ENCODE measurements around the gene KLHDC10. TPM values are rescaled to one million over a fixed set of nuclear protein-coding genes. Genes with fewer than 3 reads are reported as not detected.

KLHDC10 gene
- total and polyA plus RNA-seq, 2 experiments from 2014 or later: 5.5 to 14.7 TPM

GRCh38 chr7:130118801-130119200, 48.5 kb downstream of the KLHDC10 start:
- Histone ChIP-seq H3K27me3 (ENCODE audit: insufficient read depth) (no peaks in the 10 kb centered on the region), H3K4me2 (no peak overlapping the region), H3K9me2 (ENCODE audit: insufficient read depth) (no peaks in the 10 kb centered on the region), H3K36me3 (ENCODE audit: insufficient read depth) (no peaks in the 10 kb centered on the region; the same call in 1 of the 2 replicates), H3K27ac (ENCODE audit: low read depth) (no peak overlapping the region), H3K79me2 (replicated peaks; ENCODE audit: insufficient read depth) (no peaks in the 10 kb centered on the region), H2AFZ (no peak overlapping the region), H3F3A (replicated peaks; ENCODE audit: low read depth) (no peaks in the 10 kb centered on the region), H3K4me3 (no peak overlapping the region), H3K4me1 (ENCODE audit: insufficient read depth) (no peaks in the 10 kb centered on the region), H4K20me1 (replicated peaks; ENCODE audit: insufficient read depth) (no peaks in the 10 kb centered on the region)
- TF ChIP-seq ZNF331 (CRISPR knock-in tag; IDR thresholded peaks at IDR 0.05; ENCODE audit: low read depth): no peak
- no peak for TF ChIP-seq NANOG (IDR thresholded peaks at IDR 0.05; ENCODE audit: borderline replicate concordance)
- H3K27ac Mint-ChIP-seq: no peak overlapping the region
- ATAC-seq (no peak), DNase-seq (ENCODE audit: low spot score) (no peak)
- no peaks in the 10 kb centered on the region for H3K9me3 Mint-ChIP-seq
- H3K27me3 Mint-ChIP-seq (ENCODE audit: insufficient read depth, low read depth, poor library complexity): no peaks in the 10 kb centered on the region
- H3K4me1 Mint-ChIP-seq: no peaks in the 10 kb centered on the region
- H3K36me3 Mint-ChIP-seq (ENCODE audit: low read depth): peaks cover 23% of the 10 kb centered on the region
- H3K4me3 Mint-ChIP-seq: no peak overlapping the region

GRCh38 chr7:130123501-130123900, 53.2 kb downstream of the KLHDC10 start:
- H3K36me3 ChIP-seq (ENCODE audit: insufficient read depth): no peaks in the 10 kb centered on the region; the same call in none of the 2 replicates
- no peaks in the 10 kb centered on the region for H3K9me2 ChIP-seq (ENCODE audit: insufficient read depth)
- Mint-ChIP-seq H3K27me3 (ENCODE audit: insufficient read depth, low read depth, poor library complexity) (no peaks in the 10 kb centered on the region), H3K4me3 (no peak overlapping the region), H3K36me3 (ENCODE audit: low read depth) (peaks cover 20% of the 10 kb centered on the region), H3K4me1 (no peaks in the 10 kb centered on the region), H3K27ac (no peak overlapping the region), H3K9me3 (no peaks in the 10 kb centered on the region)
- H3K27me3 ChIP-seq (ENCODE audit: insufficient read depth): no peaks in the 10 kb centered on the region
- no peak overlapping the region for H3K4me3 ChIP-seq
- H2AFZ ChIP-seq: no peak overlapping the region
- H3K79me2 ChIP-seq (replicated peaks; ENCODE audit: insufficient read depth): no peaks in the 10 kb centered on the region
- TF ChIP-seq POLR2AphosphoS5 (IDR thresholded peaks at IDR 0.05; ENCODE audit: low read depth) (no peak), NANOG (IDR thresholded peaks at IDR 0.05; ENCODE audit: borderline replicate concordance) (no peak), STAT1 (IDR thresholded peaks at IDR 0.05; ENCODE audit: unreplicated experiment) (no peak), ZNF114 (CRISPR knock-in tag; IDR thresholded peaks at IDR 0.05) (no peak)
- H3K4me1 ChIP-seq (ENCODE audit: insufficient read depth): no peaks in the 10 kb centered on the region
- no peak overlapping the region for H3K27ac ChIP-seq (ENCODE audit: low read depth)
- H4K20me1 ChIP-seq (replicated peaks; ENCODE audit: insufficient read depth): no peaks in the 10 kb centered on the region; the same call in 1 of the 2 replicates
- no peak overlapping the region for H3K4me2 ChIP-seq
- no peaks in the 10 kb centered on the region for H3F3A ChIP-seq (replicated peaks; ENCODE audit: low read depth)
- ATAC-seq: no peak
- DNase-seq (ENCODE audit: low spot score): no peak

- H3K4me3 Mint-ChIP-seq: no peak overlapping the region
- no peak for ATAC-seq
- no peaks in the 10 kb centered on the region for H3K4me1 Mint-ChIP-seq
- no peaks in the 10 kb centered on the region for H3K9me3 Mint-ChIP-seq
- Histone ChIP-seq H3F3A (replicated peaks; ENCODE audit: low read depth) (no peaks in the 10 kb centered on the region), H3K36me3 (ENCODE audit: insufficient read depth) (no peaks in the 10 kb centered on the region; the same call in none of the 2 replicates), H3K9me2 (ENCODE audit: insufficient read depth) (no peaks in the 10 kb centered on the region), H3K4me1 (ENCODE audit: insufficient read depth) (no peaks in the 10 kb centered on the region), H3K27me3 (ENCODE audit: insufficient read depth) (no peaks in the 10 kb centered on the region), H3K27ac (ENCODE audit: low read depth) (no peak overlapping the region), H3K4me3 (no peak overlapping the region), H3K79me2 (replicated peaks; ENCODE audit: insufficient read depth) (no peaks in the 10 kb centered on the region), H3K4me2 (no peak overlapping the region), H4K20me1 (replicated peaks; ENCODE audit: insufficient read depth) (no peaks in the 10 kb centered on the region; the same call in 1 of the 2 replicates), H2AFZ (no peak overlapping the region)
- H3K27me3 Mint-ChIP-seq (ENCODE audit: insufficient read depth, low read depth, poor library complexity): no peaks in the 10 kb centered on the region
- H3K36me3 Mint-ChIP-seq (ENCODE audit: low read depth): peaks cover 25% of the 10 kb centered on the region; the same call in 2 of the 3 replicates
- no peak for DNase-seq (ENCODE audit: low spot score)
- no peak overlapping the region for H3K27ac Mint-ChIP-seq
- TF ChIP-seq EZH2phosphoT487 (IDR thresholded peaks at IDR 0.05; ENCODE audit: unreplicated experiment): no peak
- TF ChIP-seq ZNF331 (CRISPR knock-in tag; IDR thresholded peaks at IDR 0.05; ENCODE audit: low read depth): no peak
- TF ChIP-seq ZNF462 (CRISPR knock-in tag; IDR thresholded peaks at IDR 0.05): no peak
- TF ChIP-seq EZH2 (IDR thresholded peaks at IDR 0.05; ENCODE audit: low read depth, unreplicated experiment): no peak
- no peak for TF ChIP-seq ETS1 (IDR thresholded peaks at IDR 0.05)
- TF ChIP-seq CREB1 (CRISPR knock-in tag; IDR thresholded peaks at IDR 0.05; ENCODE audit: low read depth): no peak
Measured at GRCh38 chr7:130124711-130125110, 54.4 kb downstream of the KLHDC10 start.
